ENCODE data around the gene NUMBL.
"Not testable (repeated sequence)": the region's sequence is repeated elsewhere in the genome, so short reads cannot be mapped to it uniquely, and the experiment has no call there.

Gene NUMBL

GRCh38 chr19:40627486-40628279 lies 62.8 kb downstream of the NUMBL start:
- no peak for TF ChIP-seq ZNF274 (IDR thresholded peaks at IDR 0.05; ENCODE audit: low read depth, low read length)
- H3K4me3 ChIP-seq (ENCODE audit: low read length), result no peak overlapping the region

- no peak for TF ChIP-seq ZNF274 (IDR thresholded peaks at IDR 0.05; ENCODE audit: low read depth, low read length)
- H3K4me3 ChIP-seq (ENCODE audit: low read length), result no peak overlapping the region
Observed at GRCh38 chr19:40626918-40627317, 63.5 kb downstream of the NUMBL start.

GRCh38 chr19:40625406-40626120 lies 64.9 kb downstream of the NUMBL start:
- no peak for TF ChIP-seq ZNF274 (IDR thresholded peaks at IDR 0.05; ENCODE audit: low read depth, low read length)
- H3K4me3 ChIP-seq (ENCODE audit: low read length), result no peak overlapping the region

GRCh38 chr19:40624369-40625153 lies 65.9 kb downstream of the NUMBL start:
- H3K4me3 ChIP-seq (ENCODE audit: low read length), result not testable (repeated sequence)

GRCh38 chr19:40623403-40624251 lies 66.8 kb downstream of the NUMBL start:
- no peak for TF ChIP-seq ZNF274 (IDR thresholded peaks at IDR 0.05; ENCODE audit: low read depth, low read length)
- no peak overlapping the region for H3K4me3 ChIP-seq (ENCODE audit: low read length)

- no peak for TF ChIP-seq ZNF274 (IDR thresholded peaks at IDR 0.05; ENCODE audit: low read depth, low read length)
- no peak overlapping the region for H3K4me3 ChIP-seq (ENCODE audit: low read length)
Observed at GRCh38 chr19:40622773-40623075, 67.7 kb downstream of the NUMBL start.

- TF ChIP-seq ZNF274 (IDR thresholded peaks at IDR 0.05; ENCODE audit: low read depth, low read length), result no peak
- H3K4me3 ChIP-seq (ENCODE audit: low read length), result no peak overlapping the region
Observed at GRCh38 chr19:40621966-40622772, 68.3 kb downstream of the NUMBL start.

- H3K4me3 ChIP-seq (ENCODE audit: low read length), result no peak overlapping the region
- no peak for TF ChIP-seq ZNF274 (IDR thresholded peaks at IDR 0.05; ENCODE audit: low read depth, low read length)
Observed at GRCh38 chr19:40621283-40621682, 69.2 kb downstream of the NUMBL start.

GRCh38 chr19:40620161-40620485 lies 70.3 kb downstream of the NUMBL start:
- H3K4me3 ChIP-seq (ENCODE audit: low read length), result no peak overlapping the region
- no peak for TF ChIP-seq ZNF274 (IDR thresholded peaks at IDR 0.05; ENCODE audit: low read depth, low read length)

GRCh38 chr19:40619333-40620160 lies 70.9 kb downstream of the NUMBL start:
- no peak for TF ChIP-seq ZNF274 (IDR thresholded peaks at IDR 0.05; ENCODE audit: low read depth, low read length)

GRCh38 chr19:40617961-40618360 lies 72.5 kb downstream of the NUMBL start:
- no peak for TF ChIP-seq ZNF274 (IDR thresholded peaks at IDR 0.05; ENCODE audit: low read depth, low read length)

More at GRCh38 chr19:40619333-40620160, 70.9 kb downstream of the NUMBL start:
- H3K4me3 ChIP-seq (ENCODE audit: low read length), result no peak overlapping the region

GRCh38 chr19:40616941-40617340 lies 73.5 kb downstream of the NUMBL start:
- TF ChIP-seq ZNF274 (IDR thresholded peaks at IDR 0.05; ENCODE audit: low read depth, low read length), result no peak
- H3K4me3 ChIP-seq (ENCODE audit: low read length), result no peak overlapping the region

More at GRCh38 chr19:40617961-40618360, 72.5 kb downstream of the NUMBL start:
- no peak overlapping the region for H3K4me3 ChIP-seq (ENCODE audit: low read length)

Data from GM08714 (cell line).